GM18867 (cell line): ENCODE data around the gene PRKAR2B.
"Not testable (repeated sequence)": the region's sequence is repeated elsewhere in the genome, so short reads cannot be mapped to it uniquely, and the experiment has no call there.

Experiments used
- ATAC-seq: cut with Tn5 transposase; IDR thresholded peaks from one replicate; pipeline ENCODE4 v1.9.1; 2021; ENCODE audit warnings: mild to moderate bottlenecking, moderate library complexity; ENCODE audit not compliant: unreplicated experiment

PRKAR2B gene

GRCh38 chr7:107026166-107026565 is 18.3 kb upstream of the PRKAR2B start:
- no peak for ATAC-seq

- no peak for ATAC-seq
Measured at GRCh38 chr7:107027208-107027607, 17.3 kb upstream of the PRKAR2B start.

- ATAC-seq = no peak
Measured at GRCh38 chr7:107029061-107029763, 15.3 kb upstream of the PRKAR2B start.

- ATAC-seq = no peak
Measured at GRCh38 chr7:107029764-107030286, 14.7 kb upstream of the PRKAR2B start.

GRCh38 chr7:107032050-107032449 is 12.5 kb upstream of the PRKAR2B start:
- ATAC-seq = no peak

GRCh38 chr7:107032720-107033438 is 11.6 kb upstream of the PRKAR2B start:
- no peak for ATAC-seq

- ATAC-seq = no peak
Measured at GRCh38 chr7:107034553-107034952, 10.0 kb upstream of the PRKAR2B start.

- no peak for ATAC-seq
Measured at GRCh38 chr7:107035446-107035845, 9.1 kb upstream of the PRKAR2B start.

- no peak for ATAC-seq
Measured at GRCh38 chr7:107036535-107036934, 8.0 kb upstream of the PRKAR2B start.

- ATAC-seq = no peak
Measured at GRCh38 chr7:107037717-107038603, 6.5 kb upstream of the PRKAR2B start.

- ATAC-seq = no peak
Measured at GRCh38 chr7:107039199-107039900, 5.2 kb upstream of the PRKAR2B start.

- no peak for ATAC-seq
Measured at GRCh38 chr7:107041097-107041496, 3.4 kb upstream of the PRKAR2B start.

GRCh38 chr7:107041764-107042163 is 2.7 kb upstream of the PRKAR2B start:
- ATAC-seq = not testable (repeated sequence)

- ATAC-seq = not testable (repeated sequence)
Measured at GRCh38 chr7:107042326-107042910, 2.1 kb upstream of the PRKAR2B start.

GRCh38 chr7:107043491-107043890 is 1.0 kb upstream of the PRKAR2B start:
- no peak for ATAC-seq

GRCh38 chr7:107043921-107044346 is 571 bp upstream of the PRKAR2B start:
- no peak for ATAC-seq

- ATAC-seq = no peak
Measured at GRCh38 chr7:107045195-107045960, 873 bp downstream of the PRKAR2B start.

GRCh38 chr7:107045980-107046379 is 1.5 kb downstream of the PRKAR2B start:
- ATAC-seq = no peak

- ATAC-seq = no peak
Measured at GRCh38 chr7:107046491-107047259, 2.2 kb downstream of the PRKAR2B start.
